ENCODE results near the gene ZWILCH. TPM values are rescaled to one million over a fixed set of nuclear protein-coding genes. Genes with fewer than 3 reads are reported as not detected.
A peak's percentile ranks its signal among the peaks of the same experiment; 100 is the strongest.

Gene ZWILCH
- total and polyA plus RNA-seq, 2 experiments from 2014 or later = 7.5 to 15.7 TPM

DNA sequence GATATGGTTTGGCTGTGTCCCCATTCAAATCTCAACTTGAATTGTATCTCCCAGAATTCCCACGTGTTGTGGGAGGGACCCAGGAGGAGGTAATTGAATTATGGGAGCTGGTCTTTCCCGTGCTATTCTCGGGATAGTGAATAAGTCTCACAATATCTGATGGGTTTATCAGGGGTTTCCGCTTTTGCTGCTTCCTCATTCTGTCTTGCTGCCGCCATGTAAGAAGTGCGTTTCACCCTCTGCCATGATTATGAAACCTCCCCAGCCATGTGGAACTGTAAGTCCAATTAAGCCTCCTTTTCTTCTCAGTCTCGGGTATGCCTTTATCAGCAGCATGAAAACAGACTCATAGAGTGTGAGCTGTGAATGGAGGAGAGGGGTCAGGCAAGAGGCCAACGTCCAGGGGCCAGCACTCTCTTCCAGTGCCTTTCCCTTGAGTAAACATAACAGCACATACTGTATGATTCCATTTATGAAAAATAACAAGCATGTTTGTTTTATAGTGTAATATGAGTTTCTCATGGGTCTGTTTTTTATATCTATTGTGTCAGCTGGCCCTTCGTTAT lies 76.9 kb downstream of the ZWILCH start:
- Histone ChIP-seq H3K4me3 (no peak overlapping the region), H3K36me3 (no peaks in the 10 kb centered on the region), H3K4me1 (ENCODE audit: low read depth) (no peaks in the 10 kb centered on the region), H3K27ac (peak overlapping the region; percentile 12), H3K9me3 (ENCODE audit: low read depth) (no peaks in the 10 kb centered on the region), H3K27me3 (no peaks in the 10 kb centered on the region)
- DNase-seq (ENCODE audit: low read depth in 1 of 2, low spot score in 1 of 2) = peak in 1 of 2 donors; percentile 78
- TF ChIP-seq, protein P1, sequence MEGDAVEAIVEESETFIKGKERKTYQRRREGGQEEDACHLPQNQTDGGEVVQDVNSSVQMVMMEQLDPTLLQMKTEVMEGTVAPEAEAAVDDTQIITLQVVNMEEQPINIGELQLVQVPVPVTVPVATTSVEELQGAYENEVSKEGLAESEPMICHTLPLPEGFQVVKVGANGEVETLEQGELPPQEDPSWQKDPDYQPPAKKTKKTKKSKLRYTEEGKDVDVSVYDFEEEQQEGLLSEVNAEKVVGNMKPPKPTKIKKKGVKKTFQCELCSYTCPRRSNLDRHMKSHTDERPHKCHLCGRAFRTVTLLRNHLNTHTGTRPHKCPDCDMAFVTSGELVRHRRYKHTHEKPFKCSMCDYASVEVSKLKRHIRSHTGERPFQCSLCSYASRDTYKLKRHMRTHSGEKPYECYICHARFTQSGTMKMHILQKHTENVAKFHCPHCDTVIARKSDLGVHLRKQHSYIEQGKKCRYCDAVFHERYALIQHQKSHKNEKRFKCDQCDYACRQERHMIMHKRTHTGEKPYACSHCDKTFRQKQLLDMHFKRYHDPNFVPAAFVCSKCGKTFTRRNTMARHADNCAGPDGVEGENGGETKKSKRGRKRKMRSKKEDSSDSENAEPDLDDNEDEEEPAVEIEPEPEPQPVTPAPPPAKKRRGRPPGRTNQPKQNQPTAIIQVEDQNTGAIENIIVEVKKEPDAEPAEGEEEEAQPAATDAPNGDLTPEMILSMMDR (IDR thresholded peaks at IDR 0.05; ENCODE audit: low read depth, low read length) = no peak

DNA sequence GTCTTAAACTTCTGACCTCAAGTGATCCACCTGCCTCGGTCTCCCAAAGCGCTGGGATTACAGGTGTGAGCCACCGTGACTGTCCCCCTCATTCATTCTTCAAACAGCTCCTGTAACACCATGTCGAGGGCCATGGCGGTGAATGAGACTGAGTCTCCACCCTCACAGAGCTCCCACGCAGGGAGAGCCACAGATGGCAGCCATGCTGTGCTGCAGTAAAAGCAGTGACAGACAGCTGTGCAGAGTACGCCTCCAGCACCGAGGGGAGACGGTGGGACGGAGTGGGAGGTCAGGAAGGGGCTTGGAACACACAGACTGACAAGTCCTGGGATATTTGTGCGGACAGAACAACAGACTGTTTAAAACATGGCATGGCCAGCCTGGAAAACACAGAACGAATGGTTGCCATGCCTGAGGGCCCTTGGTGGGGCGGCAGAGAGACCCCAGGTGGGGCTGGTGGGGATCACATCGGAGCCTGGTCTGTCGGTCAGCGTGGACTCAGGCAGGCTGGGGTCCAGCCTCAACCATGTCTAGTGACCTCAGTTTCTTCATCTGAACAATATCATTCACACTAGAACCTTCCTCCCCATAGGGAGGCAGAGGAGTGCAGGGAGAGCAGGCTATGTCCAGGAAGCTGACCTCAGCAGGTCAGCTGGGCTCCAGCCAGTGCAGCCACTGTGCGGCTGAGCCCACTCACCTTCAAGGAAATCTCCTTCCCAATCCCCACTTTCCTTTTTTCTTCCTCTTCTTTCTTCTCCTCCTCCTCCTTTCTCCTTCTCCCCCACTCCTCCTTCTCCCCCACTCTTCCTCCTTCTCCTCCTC lies 81.2 kb downstream of the ZWILCH start:
- H3K27me3 ChIP-seq = no peaks in the 10 kb centered on the region
- H3K36me3 ChIP-seq = no peaks in the 10 kb centered on the region
- no peak overlapping the region for H3K27ac ChIP-seq
- H3K9me3 ChIP-seq (ENCODE audit: low read depth) = no peaks in the 10 kb centered on the region
- TF ChIP-seq, protein P1 (IDR thresholded peaks at IDR 0.05; ENCODE audit: low read depth, low read length) = no peak
- no peak overlapping the region for H3K4me3 ChIP-seq
- H3K4me1 ChIP-seq (ENCODE audit: low read depth) = peaks cover 9% of the 10 kb centered on the region
- no peak for DNase-seq (ENCODE audit: low read depth in 1 of 2, low spot score in 1 of 2)

DNA sequence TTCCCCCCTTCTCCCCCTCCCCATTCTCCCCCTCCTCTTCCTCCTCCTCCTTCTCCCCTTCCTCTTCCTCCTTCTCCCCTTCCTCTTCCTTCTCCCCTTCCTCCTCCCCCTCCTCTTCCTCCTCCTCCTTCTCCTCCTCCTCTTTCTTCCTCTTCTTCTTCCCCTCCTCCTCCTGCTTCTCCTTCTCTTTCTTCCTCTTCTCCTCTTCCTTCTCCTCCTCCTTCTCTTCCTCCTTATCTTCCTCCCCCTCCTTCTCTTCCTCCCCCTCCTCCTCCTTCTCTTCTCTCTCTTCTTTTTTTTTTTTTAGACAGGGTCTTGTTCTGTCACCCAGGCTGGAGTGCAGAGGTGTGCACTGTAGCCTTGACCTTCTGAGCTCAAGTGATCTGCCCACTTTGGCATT lies 81.9 kb downstream of the ZWILCH start:
- DNase-seq (ENCODE audit: low read depth in 1 of 2, low spot score in 1 of 2) = no peak

DNA sequence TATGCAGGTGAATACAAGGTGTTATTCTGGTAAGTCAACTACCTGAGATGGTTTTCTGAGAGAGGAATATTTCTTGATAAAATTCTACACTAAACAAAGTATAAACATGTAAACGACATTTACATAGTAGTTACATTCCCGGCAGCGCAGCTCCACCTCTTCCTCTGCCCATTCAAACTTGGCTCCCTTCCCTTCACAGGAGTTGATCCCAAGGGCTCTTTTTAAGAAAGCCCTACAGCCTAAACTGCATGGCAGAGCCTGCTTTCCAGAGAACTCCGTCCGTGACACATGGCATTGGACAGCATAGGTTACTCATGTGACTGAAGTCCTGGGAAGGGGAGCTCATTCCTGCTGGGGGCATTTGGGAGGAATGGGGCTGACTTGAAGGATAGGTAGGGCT lies 82.6 kb downstream of the ZWILCH start:
- Histone ChIP-seq H3K4me3 (no peak overlapping the region), H3K36me3 (no peaks in the 10 kb centered on the region), H3K27ac (no peak overlapping the region), H3K4me1 (ENCODE audit: low read depth) (peaks cover 20% of the 10 kb centered on the region), H3K9me3 (ENCODE audit: low read depth) (no peaks in the 10 kb centered on the region), H3K27me3 (no peaks in the 10 kb centered on the region)
- DNase-seq (ENCODE audit: low read depth in 1 of 2, low spot score in 1 of 2) = no peak
- TF ChIP-seq, protein P1 (IDR thresholded peaks at IDR 0.05; ENCODE audit: low read depth, low read length) = no peak

More for the DNA sequence above, 81.9 kb downstream of the ZWILCH start:
- Histone ChIP-seq H3K4me1 (ENCODE audit: low read depth) (peaks cover 13% of the 10 kb centered on the region), H3K27ac (no peak overlapping the region), H3K9me3 (ENCODE audit: low read depth) (no peaks in the 10 kb centered on the region), H3K36me3 (no peaks in the 10 kb centered on the region), H3K27me3 (no peaks in the 10 kb centered on the region), H3K4me3 (no peak overlapping the region)
- TF ChIP-seq, protein P1 (IDR thresholded peaks at IDR 0.05; ENCODE audit: low read depth, low read length) = no peak

- no peaks in the 10 kb centered on the region for H3K36me3 ChIP-seq
- TF ChIP-seq, protein P1 (IDR thresholded peaks at IDR 0.05; ENCODE audit: low read depth, low read length) = peak; percentile 25
- DNase-seq (ENCODE audit: low read depth in 1 of 2, low spot score in 1 of 2) = peak in 1 of 2 donors; percentile 48
Measured at GRCh38 chr15:66588537-66588936, 83.4 kb downstream of the ZWILCH start.

More at GRCh38 chr15:66588537-66588936, 83.4 kb downstream of the ZWILCH start:
- H3K27me3 ChIP-seq = no peaks in the 10 kb centered on the region
- H3K4me3 ChIP-seq = no peak overlapping the region
- H3K9me3 ChIP-seq (ENCODE audit: low read depth) = no peaks in the 10 kb centered on the region
- H3K27ac ChIP-seq = no peak overlapping the region
- peaks cover 28% of the 10 kb centered on the region for H3K4me1 ChIP-seq (ENCODE audit: low read depth)
